ENCODE measurements around the gene EBF3.

GRCh38 chr10:129880191-129880870, 83.7 kb downstream of the EBF3 start:
- TF ChIP-seq CTCF (IDR thresholded peaks at IDR 0.05) = no peak
- no peak for TF ChIP-seq POLR2A (IDR thresholded peaks at IDR 0.05)
